GM21390 (cell line): ENCODE data around the gene KLHL42.
"Not testable (repeated sequence)": the region's sequence is repeated elsewhere in the genome, so short reads cannot be mapped to it uniquely, and the experiment has no call there.

Source experiments
- ATAC-seq: cut with Tn5 transposase; IDR thresholded peaks from one replicate; pipeline ENCODE4 v1.9.1; 2021; ENCODE audit not compliant: unreplicated experiment

KLHL42 gene, protein sequence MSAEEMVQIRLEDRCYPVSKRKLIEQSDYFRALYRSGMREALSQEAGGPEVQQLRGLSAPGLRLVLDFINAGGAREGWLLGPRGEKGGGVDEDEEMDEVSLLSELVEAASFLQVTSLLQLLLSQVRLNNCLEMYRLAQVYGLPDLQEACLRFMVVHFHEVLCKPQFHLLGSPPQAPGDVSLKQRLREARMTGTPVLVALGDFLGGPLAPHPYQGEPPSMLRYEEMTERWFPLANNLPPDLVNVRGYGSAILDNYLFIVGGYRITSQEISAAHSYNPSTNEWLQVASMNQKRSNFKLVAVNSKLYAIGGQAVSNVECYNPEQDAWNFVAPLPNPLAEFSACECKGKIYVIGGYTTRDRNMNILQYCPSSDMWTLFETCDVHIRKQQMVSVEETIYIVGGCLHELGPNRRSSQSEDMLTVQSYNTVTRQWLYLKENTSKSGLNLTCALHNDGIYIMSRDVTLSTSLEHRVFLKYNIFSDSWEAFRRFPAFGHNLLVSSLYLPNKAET

GRCh38 chr12:27779920-27780611 lies at the start of gene KLHL42, which contains the start of gene MANSC4:
TSS of gene KLHL42 (plus strand) at chr12:27780233. CDS start at chr12:27780331, 98 bp downstream.
TSS of gene MANSC4 (minus strand) at chr12:27780236. CDS start at chr12:27771276, 8,960 bp downstream.
- peak; percentile 75 for ATAC-seq

GRCh38 chr12:27732281-27732680 lies 47.8 kb upstream of the KLHL42 start:
- no peak for ATAC-seq

DNA sequence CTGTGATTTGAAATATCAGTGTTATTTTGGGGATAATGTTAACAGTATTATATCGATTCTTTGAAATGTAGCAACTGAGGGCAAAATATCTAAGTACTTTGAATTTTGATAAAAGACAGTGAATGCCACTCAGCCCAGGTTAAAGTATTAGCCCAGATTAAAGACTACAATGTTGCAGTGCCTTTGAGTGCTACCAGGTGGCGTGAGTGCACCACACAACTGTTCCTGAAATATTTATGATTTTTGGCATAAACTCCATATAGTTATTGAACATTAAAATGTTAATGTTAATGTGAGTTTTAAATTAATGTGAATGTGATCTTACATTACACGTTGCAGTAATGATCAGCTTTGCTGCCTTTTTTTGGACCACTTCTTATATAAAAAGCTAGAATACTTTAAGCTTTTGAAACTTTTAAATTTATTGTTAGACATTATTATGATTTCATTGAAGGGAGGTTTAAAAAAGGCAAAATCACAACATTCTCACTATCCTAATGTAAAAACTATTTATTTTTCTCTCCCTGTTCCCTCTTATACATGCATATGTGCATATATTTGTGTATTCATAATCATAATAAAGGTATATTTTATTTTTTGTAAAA lies 46.9 kb upstream of the KLHL42 start:
- ATAC-seq: no peak

- ATAC-seq: no peak
These were observed 46.2 kb upstream of the KLHL42 start for GRCh38 chr12:27733791-27734190.

GRCh38 chr12:27734321-27734720 lies 45.7 kb upstream of the KLHL42 start:
- not testable (repeated sequence) for ATAC-seq

DNA sequence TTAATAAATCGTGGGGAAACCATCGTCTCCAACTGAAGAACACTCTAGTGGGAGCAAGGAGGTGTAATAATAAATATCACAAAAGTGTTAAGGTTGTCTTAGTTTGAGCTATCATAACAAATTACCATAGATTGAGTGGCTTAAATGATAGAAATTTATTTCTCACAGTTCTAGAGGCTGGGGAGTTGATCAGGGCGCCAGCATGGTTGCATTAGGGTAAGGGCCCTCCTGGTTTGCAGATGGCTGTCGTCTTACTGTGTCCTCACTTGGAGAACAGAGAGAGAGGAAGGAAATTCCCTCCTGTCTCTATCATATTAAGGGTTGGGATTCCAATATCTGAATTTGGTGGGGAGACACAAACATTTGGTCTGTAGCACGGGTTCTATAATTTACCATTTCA lies 36.4 kb upstream of the KLHL42 start:
- no peak for ATAC-seq

DNA sequence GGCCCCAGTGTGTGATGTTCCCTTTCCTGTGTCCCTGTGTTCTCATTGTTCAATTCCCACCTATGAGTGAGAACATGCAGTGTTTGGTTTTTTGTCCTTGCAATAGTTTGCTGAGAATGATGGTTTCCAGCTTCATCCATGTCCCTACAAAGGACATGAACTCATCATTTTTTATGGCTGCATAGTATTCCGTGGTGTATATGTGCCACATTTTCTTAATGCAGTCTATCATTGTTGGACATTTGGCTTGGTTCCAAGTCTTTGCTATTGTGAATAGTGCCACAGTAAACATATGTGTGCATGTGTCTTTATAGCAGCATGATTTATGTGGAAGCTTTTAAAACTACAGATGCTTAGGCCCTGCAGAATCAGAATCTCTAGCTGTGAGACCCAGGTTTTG lies 34.3 kb upstream of the KLHL42 start:
- ATAC-seq: not testable (repeated sequence)

DNA sequence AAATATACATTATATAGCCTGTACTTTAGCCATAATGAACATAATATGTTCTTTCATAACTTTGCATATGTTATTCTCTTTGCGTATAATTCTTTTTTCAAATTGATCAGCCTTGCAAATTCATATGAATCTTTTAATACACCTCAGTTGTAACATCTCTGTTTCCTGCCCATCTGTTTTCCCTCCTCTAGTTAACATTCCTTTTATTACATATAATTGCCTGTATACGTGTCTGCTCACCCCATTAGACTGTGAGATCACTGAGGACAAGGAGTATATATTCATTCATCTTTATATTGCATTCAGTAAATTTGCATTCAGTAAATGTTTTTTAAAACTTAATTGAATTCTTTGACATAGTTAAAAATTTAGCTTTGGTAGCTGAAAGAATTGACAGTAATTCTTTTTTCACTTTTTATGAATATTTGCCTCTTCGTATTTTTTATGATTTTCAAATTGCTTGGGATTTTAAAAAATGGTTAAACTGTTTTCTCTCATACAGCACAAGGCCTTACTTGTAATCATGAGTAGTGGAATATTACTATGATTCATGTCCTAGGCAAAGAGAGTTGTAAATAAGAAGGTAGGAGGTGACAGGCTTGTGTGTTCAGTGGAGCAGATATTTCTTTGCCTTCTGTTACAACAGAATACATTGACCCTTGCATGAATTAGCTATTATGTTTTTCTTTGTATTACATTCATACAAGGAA lies 32.8 kb upstream of the KLHL42 start:
- no peak for ATAC-seq

GRCh38 chr12:27751386-27752047 lies 28.5 kb upstream of the KLHL42 start:
- no peak for ATAC-seq

- no peak for ATAC-seq
These were observed 25.2 kb upstream of the KLHL42 start for GRCh38 chr12:27754795-27755194.

DNA sequence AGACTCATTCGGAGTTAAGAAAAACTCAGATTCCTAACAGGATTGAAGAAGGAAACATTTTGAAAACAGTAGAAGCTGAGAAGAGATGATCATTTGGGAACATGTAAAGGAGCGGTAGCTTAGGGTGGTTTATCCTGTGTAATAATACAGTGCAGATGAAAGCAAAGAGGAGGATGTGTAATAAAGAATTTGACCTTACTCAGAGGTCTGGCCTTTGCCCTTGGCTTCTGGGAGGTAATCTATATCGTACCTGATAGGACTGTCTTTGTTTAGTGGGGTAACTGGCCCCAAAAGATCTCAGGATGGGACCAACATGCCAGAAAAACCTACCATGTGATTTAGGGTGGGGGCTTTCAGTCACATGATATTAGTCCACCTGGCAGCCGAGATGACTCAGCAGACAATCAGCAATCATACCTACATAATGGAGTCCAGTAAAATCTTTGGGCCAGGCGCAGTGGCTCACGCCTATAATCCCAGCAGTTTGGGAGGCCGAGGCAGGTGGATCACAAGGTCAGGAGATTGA lies 23.3 kb upstream of the KLHL42 start:
- ATAC-seq: no peak

DNA sequence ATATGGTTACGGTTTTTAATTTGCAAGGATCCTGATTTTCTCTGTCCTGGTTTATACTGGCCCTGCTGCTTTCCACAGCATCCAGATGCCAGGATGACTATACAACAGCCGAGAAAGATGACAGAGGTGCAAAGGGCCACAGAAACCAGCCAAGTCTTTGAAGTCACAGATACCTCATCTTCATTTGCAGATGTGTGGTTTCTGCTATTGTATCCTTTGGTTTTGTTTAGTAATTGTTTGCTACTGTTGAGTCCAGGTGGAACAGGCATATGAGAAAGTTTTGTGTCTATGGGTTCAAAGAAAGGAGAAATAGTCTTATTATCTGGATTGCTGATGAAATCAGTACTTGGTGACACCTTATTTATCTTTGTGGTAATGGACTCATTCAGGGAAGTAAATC lies 17.3 kb upstream of the KLHL42 start:
- no peak for ATAC-seq

- no peak for ATAC-seq
These were observed 13.4 kb upstream of the KLHL42 start for GRCh38 chr12:27766587-27766986.

DNA sequence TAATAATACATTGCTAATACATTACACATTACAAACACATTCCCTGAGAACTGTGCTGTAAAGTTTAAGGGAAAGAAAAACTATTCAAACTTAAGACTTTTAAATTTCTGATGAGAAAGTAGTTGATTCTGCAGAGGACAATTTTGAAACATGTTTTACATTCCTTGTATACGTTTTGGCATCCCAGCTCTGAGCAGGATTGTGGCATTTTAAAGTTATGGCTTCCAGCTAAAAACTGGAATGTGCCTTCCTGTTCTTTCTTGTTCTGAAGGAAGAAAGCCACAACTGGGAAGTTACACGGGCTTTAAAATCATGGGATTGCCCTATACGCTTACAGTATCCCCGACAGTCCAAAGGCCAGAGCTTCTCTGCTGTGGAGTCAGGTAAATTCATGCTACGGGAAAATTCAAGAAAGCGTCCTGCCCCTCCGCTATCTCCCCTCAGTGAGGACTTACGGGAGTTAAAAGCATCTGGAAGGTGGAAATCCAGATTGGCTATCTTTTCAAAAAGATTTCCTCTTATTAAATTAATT lies 10.8 kb upstream of the KLHL42 start:
- ATAC-seq: no peak

GRCh38 chr12:27771481-27772327 lies 8.3 kb upstream of the KLHL42 start:
- no peak for ATAC-seq

- ATAC-seq: no peak
These were observed 7.5 kb upstream of the KLHL42 start for GRCh38 chr12:27772328-27773049.

GRCh38 chr12:27777141-27777540 lies 2.9 kb upstream of the KLHL42 start:
- no peak for ATAC-seq

- no peak for ATAC-seq
These were observed 1.8 kb upstream of the KLHL42 start for GRCh38 chr12:27778206-27778605.
